OCI-LY1 (cell line): ENCODE results near the gene USP50.
"Not testable (repeated sequence)": the region's sequence is repeated elsewhere in the genome, so short reads cannot be mapped to it uniquely, and the experiment has no call there.

Experiments
- H2AFZ ChIP-seq: fragments of 200-600 bp; sonication (generic), shearing (Covaris generic); 2 replicates; pipeline ENCODE4 v1.6.0; 2014; ENCODE audit warnings: antibody characterized with exemption, mild to moderate bottlenecking, low read length
- H3F3A ChIP-seq: fragments of 200-600 bp; sonication (generic), shearing (Covaris generic); 2 replicates; pipeline ENCODE4 v1.6.0; 2014; ENCODE audit warnings: mild to moderate bottlenecking, antibody characterized with exemption, low read length, moderate library complexity; ENCODE audit not compliant: insufficient read depth
- H3K27ac ChIP-seq: fragments of 200-600 bp; sonication (generic); 2 replicates; pipeline ENCODE4 v1.5.1; 2014; ENCODE audit warnings: low read length, mixed run types, mild to moderate bottlenecking, low read depth; ENCODE audit not compliant: poor library complexity, severe bottlenecking
- H3K27me3 ChIP-seq: fragments of 200-600 bp; sonication (generic); 2 replicates; pipeline ENCODE4 v1.6.0; 2014; ENCODE audit warnings: antibody characterized with exemption, mild to moderate bottlenecking, low read length, moderate library complexity; ENCODE audit not compliant: insufficient read depth
- H3K36me3 ChIP-seq: fragments of 200-600 bp; sonication (generic); 2 replicates; pipeline ENCODE4 v1.6.1; 2014; ENCODE audit warnings: mild to moderate bottlenecking, antibody characterized with exemption, low read length, moderate library complexity, mixed read lengths; ENCODE audit not compliant: insufficient read depth
- H3K4me1 ChIP-seq: fragments of 200-600 bp; sonication (generic); 2 replicates; pipeline ENCODE4 v1.5.1; 2014; ENCODE audit warnings: mild to moderate bottlenecking, low read length, moderate library complexity; ENCODE audit not compliant: insufficient read depth, severe bottlenecking
- H3K4me2 ChIP-seq: fragments of 200-600 bp; sonication (generic), shearing (Covaris generic); 2 replicates; pipeline ENCODE4 v1.6.1; 2014; ENCODE audit warnings: low read length
- H3K4me3 ChIP-seq: fragments of 200-600 bp; sonication (generic); 2 replicates; pipeline ENCODE4 v1.5.1; 2014; ENCODE audit warnings: low read length, low read depth, mild to moderate bottlenecking, mixed read lengths; ENCODE audit not compliant: poor library complexity, severe bottlenecking
- H3K79me2 ChIP-seq: fragments of 200-600 bp; shearing (Covaris generic); 2 replicates; pipeline ENCODE4 v1.6.1; 2016; ENCODE audit warnings: mixed run types, low read length, mixed read lengths; ENCODE audit not compliant: insufficient read depth
- H3K9ac ChIP-seq: fragments of 200-600 bp; sonication (generic), shearing (Covaris generic); 2 replicates; pipeline ENCODE4 v1.6.1; 2014; ENCODE audit warnings: mild to moderate bottlenecking, low read length, mixed read lengths
- H3K9me2 ChIP-seq: fragments of 200-600 bp; sonication (generic), shearing (Covaris generic); 2 replicates; pipeline ENCODE4 v1.6.1; 2014; ENCODE audit warnings: low read depth, mild to moderate bottlenecking, low read length, mixed read lengths
- H3K9me3 ChIP-seq: fragments of 200-600 bp; shearing (Covaris generic); 2 replicates; pipeline ENCODE4 v1.6.1; 2014; ENCODE audit warnings: low read length, mixed read lengths
- H4K20me1 ChIP-seq: fragments of 200-600 bp; sonication (generic), shearing (Covaris generic); 2 replicates; pipeline ENCODE4 v1.6.0; 2016; ENCODE audit warnings: mild to moderate bottlenecking, low read length; ENCODE audit not compliant: insufficient read depth
- EZH2 ChIP-seq: fragments of 200-600 bp; sonication (generic), shearing (Covaris generic); IDR thresholded peaks from 2 replicates; pipeline ENCODE4 v1.8.0; 2017; ENCODE audit warnings: borderline replicate concordance, mixed run types, mild to moderate bottlenecking, antibody characterized with exemption, low read length, moderate library complexity, mixed read lengths
- TF ChIP-seq, protein P1 (sequence below): fragments of 200-600 bp; sonication (generic), shearing (Covaris generic); IDR thresholded peaks from 2 replicates; pipeline ENCODE4 v1.5.1; 2017; ENCODE audit warnings: mild to moderate bottlenecking, antibody characterized with exemption, low read length, moderate library complexity, mixed read lengths

USP50 gene

DNA sequence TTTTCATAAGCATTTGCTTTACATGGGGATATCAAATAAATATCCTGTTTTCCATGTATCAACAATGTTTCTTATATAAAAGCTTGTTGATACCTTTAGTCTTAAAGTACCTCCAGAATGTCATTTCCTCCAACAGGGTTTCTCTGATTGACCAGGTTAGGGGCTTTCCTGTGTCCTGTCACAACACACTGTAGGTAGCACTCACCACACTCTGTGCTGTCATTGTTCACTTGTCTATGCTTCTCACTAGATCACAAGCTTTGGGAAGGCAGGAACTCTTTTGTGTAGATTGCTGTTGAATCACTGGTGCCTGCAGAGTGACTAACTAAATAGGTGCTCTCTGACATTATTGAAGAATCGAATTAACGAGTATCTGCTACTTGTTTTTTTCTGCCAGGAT, 49.8 kb downstream of the USP50 start:
- H3K4me2 ChIP-seq, result no peak overlapping the region
- H3K4me3 ChIP-seq, result no peak overlapping the region
- no peak overlapping the region for H3K27ac ChIP-seq
- no peak for TF ChIP-seq EZH2
- TF ChIP-seq, protein P1, sequence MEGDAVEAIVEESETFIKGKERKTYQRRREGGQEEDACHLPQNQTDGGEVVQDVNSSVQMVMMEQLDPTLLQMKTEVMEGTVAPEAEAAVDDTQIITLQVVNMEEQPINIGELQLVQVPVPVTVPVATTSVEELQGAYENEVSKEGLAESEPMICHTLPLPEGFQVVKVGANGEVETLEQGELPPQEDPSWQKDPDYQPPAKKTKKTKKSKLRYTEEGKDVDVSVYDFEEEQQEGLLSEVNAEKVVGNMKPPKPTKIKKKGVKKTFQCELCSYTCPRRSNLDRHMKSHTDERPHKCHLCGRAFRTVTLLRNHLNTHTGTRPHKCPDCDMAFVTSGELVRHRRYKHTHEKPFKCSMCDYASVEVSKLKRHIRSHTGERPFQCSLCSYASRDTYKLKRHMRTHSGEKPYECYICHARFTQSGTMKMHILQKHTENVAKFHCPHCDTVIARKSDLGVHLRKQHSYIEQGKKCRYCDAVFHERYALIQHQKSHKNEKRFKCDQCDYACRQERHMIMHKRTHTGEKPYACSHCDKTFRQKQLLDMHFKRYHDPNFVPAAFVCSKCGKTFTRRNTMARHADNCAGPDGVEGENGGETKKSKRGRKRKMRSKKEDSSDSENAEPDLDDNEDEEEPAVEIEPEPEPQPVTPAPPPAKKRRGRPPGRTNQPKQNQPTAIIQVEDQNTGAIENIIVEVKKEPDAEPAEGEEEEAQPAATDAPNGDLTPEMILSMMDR, result no peak
- no peaks in the 10 kb centered on the region for H4K20me1 ChIP-seq
- H3F3A ChIP-seq, result no peaks in the 10 kb centered on the region
- no peaks in the 10 kb centered on the region for H3K9me3 ChIP-seq
- no peaks in the 10 kb centered on the region for H3K27me3 ChIP-seq
- no peaks in the 10 kb centered on the region for H3K4me1 ChIP-seq
- H3K36me3 ChIP-seq, result peaks cover 84% of the 10 kb centered on the region
- H3K79me2 ChIP-seq, result no peaks in the 10 kb centered on the region
- no peak overlapping the region for H2AFZ ChIP-seq
- no peaks in the 10 kb centered on the region for H3K9me2 ChIP-seq
- no peak overlapping the region for H3K9ac ChIP-seq

DNA sequence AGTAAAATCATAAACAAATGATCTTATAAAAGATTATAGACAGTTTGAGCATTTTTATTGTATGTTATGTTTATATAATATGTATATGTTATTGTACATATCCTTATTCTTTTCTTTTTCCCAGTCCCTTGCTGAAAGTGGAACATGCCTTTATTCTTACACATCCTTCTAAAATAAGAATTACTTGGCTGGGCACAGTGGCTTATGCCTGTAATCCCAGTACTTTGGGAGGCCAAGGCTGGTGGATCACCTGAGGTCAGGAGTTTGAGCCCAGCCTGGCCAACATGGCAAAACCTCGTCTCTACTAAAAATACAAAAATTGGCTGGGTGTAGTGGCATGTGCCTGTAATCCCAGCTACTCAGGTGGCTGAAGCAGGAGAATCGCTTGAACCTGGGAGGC, 51.9 kb downstream of the USP50 start:
- not testable (repeated sequence) for H2AFZ ChIP-seq, H3F3A ChIP-seq, H4K20me1 ChIP-seq, H3K9ac ChIP-seq, H3K4me3 ChIP-seq, H3K4me1 ChIP-seq, H3K27me3 ChIP-seq, H3K9me2 ChIP-seq, H3K4me2 ChIP-seq, H3K9me3 ChIP-seq, H3K79me2 ChIP-seq, H3K27ac ChIP-seq
- peaks cover 87% of the 10 kb centered on the region for H3K36me3 ChIP-seq

DNA sequence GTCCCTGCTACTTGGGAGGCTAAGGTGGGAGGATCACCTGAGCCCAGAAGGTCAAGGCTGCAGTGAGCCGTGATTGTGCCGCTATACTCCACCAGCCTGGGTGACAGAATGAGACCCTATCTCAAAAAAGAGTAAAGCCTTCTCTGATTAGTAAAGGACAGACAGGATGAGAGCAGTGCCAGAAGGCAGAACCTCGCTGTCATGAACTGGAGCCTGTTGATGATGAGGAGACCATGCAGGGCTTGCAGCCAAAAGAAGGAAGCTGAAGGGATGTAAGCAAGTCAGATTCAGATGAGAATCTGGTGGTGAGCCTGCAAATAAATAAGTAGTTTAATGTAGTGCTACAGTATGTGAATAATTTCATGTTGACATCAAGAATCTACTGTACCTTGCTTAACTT, 52.8 kb downstream of the USP50 start:
- Histone ChIP-seq H3K9me2 (no peaks in the 10 kb centered on the region), H3K9me3 (no peaks in the 10 kb centered on the region), H3K4me2 (no peak overlapping the region), H3F3A (no peaks in the 10 kb centered on the region), H3K79me2 (no peaks in the 10 kb centered on the region), H4K20me1 (no peaks in the 10 kb centered on the region), H3K27me3 (no peaks in the 10 kb centered on the region), H3K4me3 (no peak overlapping the region), H3K4me1 (no peaks in the 10 kb centered on the region), H2AFZ (no peak overlapping the region), H3K9ac (no peak overlapping the region), H3K27ac (no peak overlapping the region), H3K36me3 (peaks cover 78% of the 10 kb centered on the region)
- TF ChIP-seq, protein P1, result no peak
- TF ChIP-seq EZH2, result no peak

DNA sequence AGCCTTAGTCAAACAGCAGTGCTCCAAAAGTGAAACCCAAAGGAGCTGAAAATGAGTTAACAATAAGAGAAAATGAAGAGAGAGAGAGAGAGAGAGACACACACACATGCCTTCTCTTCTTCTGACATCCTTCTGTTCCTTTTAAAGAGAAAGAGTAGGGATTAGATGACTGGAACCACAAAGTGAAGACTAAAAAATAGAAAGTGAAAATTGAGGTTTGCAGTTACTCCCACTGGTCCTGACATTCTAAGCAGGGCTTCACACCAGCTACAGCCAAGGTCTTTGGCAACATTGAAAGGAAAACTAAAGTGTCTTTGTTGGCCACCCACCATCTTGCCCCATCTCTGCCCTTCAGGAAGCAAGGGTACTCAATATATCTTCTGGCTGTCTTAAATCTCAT, 59.2 kb downstream of the USP50 start:
- Histone ChIP-seq H3K4me2 (no peak overlapping the region), H3K27ac (no peak overlapping the region), H3K9ac (no peak overlapping the region), H3K9me2 (no peaks in the 10 kb centered on the region), H3K4me3 (no peak overlapping the region), H2AFZ (no peak overlapping the region), H3K27me3 (no peaks in the 10 kb centered on the region), H3F3A (no peaks in the 10 kb centered on the region), H3K79me2 (no peaks in the 10 kb centered on the region), H3K4me1 (no peaks in the 10 kb centered on the region), H3K36me3 (peaks cover 54% of the 10 kb centered on the region), H4K20me1 (no peaks in the 10 kb centered on the region), H3K9me3 (no peaks in the 10 kb centered on the region; the same call in 1 of the 2 replicates)
- TF ChIP-seq, protein P1, result no peak
- no peak for TF ChIP-seq EZH2
